ENCODE measurements around the gene DGKG. TPM values are rescaled to one million over a fixed set of nuclear protein-coding genes. Genes with fewer than 3 reads are reported as not detected.

DGKG gene
- total and polyA plus RNA-seq, 2 of the 8 experiments (the other 6 are each of a cell fraction or from before 2014, with no cell fraction given) = 0.30 to 0.48 TPM

GRCh38 chr3:186176373-186176990 is 185.6 kb downstream of the DGKG start (continued):
- TF ChIP-seq FOSL1 (IDR thresholded peaks at IDR 0.05; ENCODE audit: insufficient read depth, low read depth, low read length) (no peak), NANOG (IDR thresholded peaks at IDR 0.05; ENCODE audit: insufficient read depth, low read depth, low read length, poor library complexity, severe bottlenecking) (no peak), POU5F1 (IDR thresholded peaks at IDR 0.05; ENCODE audit: low read depth, low read length) (no peak)
